GM21367 (cell line): ENCODE measurements around the gene ATP2A3.

Source experiments
- ATAC-seq: cut with Tn5 transposase; IDR thresholded peaks from one replicate; pipeline ENCODE4 v1.9.1; 2021; ENCODE audit not compliant: unreplicated experiment

Gene ATP2A3

GRCh38 chr17:3914312-3914670 lies 49.9 kb downstream of the ATP2A3 start:
- no peak for ATAC-seq

GRCh38 chr17:3913531-3914311 lies 50.5 kb downstream of the ATP2A3 start:
- no peak for ATAC-seq

- no peak for ATAC-seq
Measured at GRCh38 chr17:3912827-3913226, 51.4 kb downstream of the ATP2A3 start.

- peak; percentile 57 for ATAC-seq
Measured at GRCh38 chr17:3911271-3912053, 52.8 kb downstream of the ATP2A3 start.

GRCh38 chr17:3910420-3911270 lies 53.6 kb downstream of the ATP2A3 start:
- no peak for ATAC-seq

GRCh38 chr17:3909257-3909656 lies 55.0 kb downstream of the ATP2A3 start:
- no peak for ATAC-seq

GRCh38 chr17:3907483-3908216 lies 56.6 kb downstream of the ATP2A3 start:
- no peak for ATAC-seq

- no peak for ATAC-seq
Measured at GRCh38 chr17:3906881-3907280, 57.4 kb downstream of the ATP2A3 start.

GRCh38 chr17:3905017-3905520 lies 59.2 kb downstream of the ATP2A3 start:
- no peak for ATAC-seq

- no peak for ATAC-seq
Measured at GRCh38 chr17:3904501-3904900, 59.7 kb downstream of the ATP2A3 start.

- no peak for ATAC-seq
Measured at GRCh38 chr17:3903881-3904290, 60.4 kb downstream of the ATP2A3 start.

GRCh38 chr17:3903051-3903825 lies 61.0 kb downstream of the ATP2A3 start:
- ATAC-seq = no peak

- ATAC-seq = no peak
Measured at GRCh38 chr17:3900646-3901045, 63.6 kb downstream of the ATP2A3 start.

- ATAC-seq = no peak
Measured at GRCh38 chr17:3897731-3898130, 66.5 kb downstream of the ATP2A3 start.

GRCh38 chr17:3896968-3897235 lies 67.3 kb downstream of the ATP2A3 start:
- no peak for ATAC-seq

GRCh38 chr17:3896108-3896967 lies 67.9 kb downstream of the ATP2A3 start:
- no peak for ATAC-seq

GRCh38 chr17:3895354-3895753 lies 68.9 kb downstream of the ATP2A3 start:
- ATAC-seq = no peak

- ATAC-seq = no peak
Measured at GRCh38 chr17:3894911-3895343, 69.3 kb downstream of the ATP2A3 start.

GRCh38 chr17:3894188-3894587 lies 70.0 kb downstream of the ATP2A3 start:
- ATAC-seq = no peak
